Stimulated activated CD8-positive, alpha-beta memory T cell treated with anti-CD3 and anti-CD28 coated beads, Interleukin-7, amount 100 ng/mL, for 48 hours (primary cell): Measurements from ENCODE around the gene C17orf78.
"Not testable (repeated sequence)": the region's sequence is repeated elsewhere in the genome, so short reads cannot be mapped to it uniquely, and the experiment has no call there.

Experiments used
- DNase-seq, 2 donors: peaks; one replicate each; pipeline ENCODE4 v3.0.0-alpha.2; 2020; ENCODE audit warnings: low read depth in 1 of 2; ENCODE audit errors: extremely low read depth in 1 of 2

Gene C17orf78

DNA sequence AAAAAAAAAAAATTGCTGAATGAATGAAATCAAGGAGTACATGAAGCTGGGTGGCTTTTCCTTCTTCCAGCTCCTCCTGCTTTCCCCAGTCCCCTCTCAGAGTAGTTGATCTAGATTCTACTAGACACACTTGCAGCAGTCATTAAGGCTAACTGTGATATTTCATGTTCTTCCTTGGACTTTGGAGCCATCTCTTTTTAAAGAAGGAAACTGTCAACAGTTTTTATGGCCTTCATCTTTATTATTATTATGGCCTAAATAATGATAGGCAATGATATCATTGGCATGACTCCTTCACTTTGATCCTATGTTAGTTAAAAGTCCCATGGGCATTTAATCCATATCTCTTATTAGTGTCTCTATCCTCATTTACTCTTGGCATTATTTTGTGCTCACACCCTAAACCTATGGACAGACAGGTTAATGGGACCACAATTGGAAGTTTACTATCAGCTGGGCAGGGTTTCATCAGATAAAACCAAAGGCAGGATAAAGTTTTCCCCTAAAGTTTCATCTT, 9.7 kb downstream of the C17orf78 start:
- no peak for DNase-seq

DNA sequence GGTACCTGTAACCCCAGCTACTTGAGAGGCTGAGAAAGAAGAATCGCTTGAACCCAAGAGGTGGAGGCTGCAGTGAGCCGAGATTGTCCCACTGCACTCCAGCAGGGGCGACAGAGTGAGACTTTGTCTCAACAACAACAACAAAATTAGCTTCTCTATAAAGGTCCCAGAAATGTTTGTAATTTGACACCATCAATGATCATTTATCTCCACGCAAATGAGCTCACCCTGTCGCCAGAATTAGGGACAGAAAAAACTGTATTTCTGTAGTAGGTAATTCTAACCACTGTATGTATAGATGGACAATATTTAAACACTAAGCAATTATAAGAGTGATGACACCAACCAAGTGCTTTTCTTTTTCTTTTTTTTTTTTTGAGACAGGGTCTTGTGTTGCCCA, 10.7 kb downstream of the C17orf78 start:
- no peak for DNase-seq

DNA sequence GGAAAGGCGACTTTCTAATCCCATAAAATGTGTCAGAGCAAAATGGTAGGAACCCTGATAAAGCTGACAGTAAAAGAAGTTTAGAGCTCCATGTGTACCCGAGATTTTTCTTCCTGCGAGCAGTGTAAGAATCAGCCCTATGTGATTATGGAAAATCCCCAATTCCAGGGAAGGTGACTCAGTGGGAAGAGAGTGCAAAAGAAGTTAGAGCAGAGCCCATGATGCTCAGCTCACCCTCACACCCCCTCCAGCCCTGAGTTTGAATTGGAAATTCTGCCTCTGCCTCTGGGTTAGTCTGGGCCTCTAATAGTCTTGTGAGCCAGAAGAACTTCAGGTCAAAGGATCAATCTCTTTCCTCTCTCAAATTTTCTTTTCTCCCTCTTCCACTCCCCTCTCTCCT, 12.5 kb downstream of the C17orf78 start:
- no peak for DNase-seq

DNA sequence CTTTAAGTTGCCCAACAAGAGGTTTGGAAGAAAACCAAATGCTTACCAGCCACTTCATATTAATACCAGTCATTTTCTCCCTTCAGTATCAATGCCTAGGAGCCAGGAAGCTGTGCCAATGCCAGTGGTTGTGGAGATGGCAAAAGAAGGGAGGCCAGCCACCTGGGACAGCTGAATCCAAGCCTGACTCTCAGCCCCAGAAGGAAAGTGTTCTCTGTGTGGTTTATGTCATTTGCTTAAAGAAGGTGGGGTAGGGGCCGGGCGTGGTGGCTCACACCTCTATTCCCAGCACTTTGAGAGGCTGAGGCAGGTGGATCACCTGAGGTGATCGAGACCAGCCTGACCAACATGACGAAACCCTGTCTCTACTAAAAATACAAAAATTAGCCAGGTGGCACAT, 13.4 kb downstream of the C17orf78 start:
- no peak for DNase-seq

DNA sequence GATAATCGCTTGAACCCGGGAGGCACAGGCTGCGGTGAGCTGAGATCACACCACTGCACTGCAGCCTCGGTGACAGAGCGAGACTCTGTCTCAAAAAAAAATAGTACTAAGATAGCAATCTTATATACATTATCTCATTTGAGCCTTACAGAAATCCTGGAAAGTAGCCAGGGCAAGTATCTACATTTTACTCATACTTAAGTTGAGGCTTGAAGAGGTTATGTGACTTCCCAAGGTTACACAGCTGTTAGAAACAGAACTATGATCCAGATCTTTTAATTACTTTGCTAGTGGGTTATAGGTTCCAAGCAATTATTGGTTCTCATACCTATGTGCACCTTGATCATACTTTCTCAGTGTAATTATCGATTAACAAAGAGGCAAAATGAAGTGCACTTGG, 15.4 kb downstream of the C17orf78 start:
- DNase-seq: no peak

DNA sequence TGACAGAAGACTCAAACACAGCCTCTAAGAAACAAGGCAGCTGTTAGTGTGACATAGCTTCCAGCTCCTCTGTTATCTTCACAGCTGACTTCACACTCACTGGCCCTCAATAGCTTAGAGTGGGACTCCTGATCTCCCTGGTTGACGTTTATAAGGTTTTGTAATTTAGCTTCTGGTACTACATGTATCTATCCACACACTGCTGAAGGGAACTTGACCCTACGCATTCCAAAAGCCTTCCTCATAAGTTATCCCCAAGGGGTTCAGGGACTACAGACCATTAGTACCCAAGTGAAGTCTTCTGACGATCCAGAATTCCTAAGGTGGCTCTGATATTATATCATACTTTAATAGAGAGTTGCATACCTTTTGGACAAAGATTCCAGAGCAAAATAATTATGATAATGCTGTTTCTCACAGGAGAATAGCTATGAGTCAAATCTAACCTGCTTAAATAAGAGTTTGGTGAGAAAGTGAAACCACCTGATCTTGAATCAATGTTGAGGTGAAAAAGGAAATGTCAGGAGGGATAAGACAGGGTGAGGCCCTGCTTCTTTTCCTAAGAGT, 16.3 kb downstream of the C17orf78 start:
- DNase-seq: no peak

DNA sequence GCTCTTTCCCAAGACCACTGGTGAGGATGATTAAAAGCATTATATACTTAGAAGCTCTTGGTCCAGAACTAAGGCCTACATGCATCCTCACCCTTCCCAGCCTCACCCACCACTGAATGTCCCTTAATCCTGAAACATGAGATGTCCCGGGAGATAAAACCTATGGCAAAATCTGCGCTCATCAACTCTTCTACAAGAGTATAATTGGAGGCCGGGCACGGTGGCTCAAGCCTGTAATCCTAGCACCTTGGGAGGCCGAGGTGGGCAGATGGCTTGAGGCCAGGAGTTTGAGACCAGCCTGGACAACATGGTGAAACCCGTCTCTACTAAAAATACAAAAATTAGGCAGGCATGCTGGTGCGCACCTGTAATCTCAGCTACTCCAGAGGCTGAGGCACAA, 17.6 kb downstream of the C17orf78 start:
- DNase-seq: no peak

DNA sequence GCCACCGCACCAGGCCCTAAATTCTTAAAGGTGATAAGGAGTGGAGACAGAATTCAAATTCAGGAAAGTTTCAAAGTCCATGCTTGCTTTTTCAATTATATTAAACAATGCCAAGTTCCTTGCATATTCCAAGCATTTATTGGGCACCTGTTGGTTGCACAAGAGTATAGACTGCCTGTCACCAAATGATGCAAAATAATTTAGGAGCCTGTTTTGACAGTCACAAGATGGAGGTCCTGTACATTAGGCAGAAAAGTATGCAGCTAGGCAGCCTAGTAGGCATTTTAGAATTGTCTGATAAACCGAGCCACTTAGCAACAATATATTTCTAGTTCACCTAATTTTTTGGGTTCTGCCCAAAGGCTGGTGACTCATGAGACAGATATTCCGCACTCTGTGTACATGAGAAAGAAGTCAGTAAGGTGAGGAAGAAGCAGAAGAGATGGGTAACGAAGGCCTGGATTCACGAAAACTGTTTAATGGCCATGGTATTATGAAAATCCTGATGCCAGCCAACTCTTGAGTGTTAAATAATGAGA, 23.5 kb downstream of the C17orf78 start:
- no peak for DNase-seq

DNA sequence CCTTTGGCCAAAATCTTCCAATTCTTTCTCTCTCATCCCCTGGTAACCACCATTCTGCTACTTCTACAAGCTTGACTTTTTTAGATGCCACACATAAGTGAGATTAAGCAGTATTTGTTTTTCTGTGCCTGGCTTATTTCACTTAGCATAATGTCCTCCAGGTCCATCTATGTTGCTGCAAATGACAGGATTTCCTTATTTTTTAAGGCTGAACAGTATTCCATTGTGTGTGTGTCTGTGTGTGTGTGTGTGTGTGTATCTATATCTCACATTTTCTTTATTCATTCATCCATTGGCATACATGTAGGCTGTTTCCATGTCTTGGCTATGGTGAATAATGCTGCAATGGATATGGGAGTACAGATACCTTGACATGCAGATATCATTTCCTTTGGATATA, 24.7 kb downstream of the C17orf78 start:
- no peak for DNase-seq

DNA sequence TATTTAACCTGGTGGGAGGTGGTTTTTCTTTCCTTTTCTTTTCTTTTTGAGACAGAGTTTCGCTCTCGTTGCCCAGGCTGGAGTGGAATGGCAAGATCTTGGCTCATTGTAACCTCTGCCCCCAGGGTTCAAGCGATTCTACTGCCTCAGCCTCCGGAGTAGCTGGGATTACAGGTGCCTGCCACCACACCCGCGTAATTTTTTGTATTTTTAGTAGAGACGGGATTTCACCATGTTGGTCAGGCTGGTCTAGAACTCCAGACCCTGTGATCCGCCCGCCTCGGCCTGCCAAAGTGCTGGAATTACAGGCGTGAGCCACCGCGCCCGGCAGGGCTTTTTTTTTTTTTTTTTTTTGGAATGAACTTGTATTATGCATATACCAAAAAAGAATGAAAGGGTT, 29.7 kb downstream of the C17orf78 start:
- DNase-seq: not testable (repeated sequence)

DNA sequence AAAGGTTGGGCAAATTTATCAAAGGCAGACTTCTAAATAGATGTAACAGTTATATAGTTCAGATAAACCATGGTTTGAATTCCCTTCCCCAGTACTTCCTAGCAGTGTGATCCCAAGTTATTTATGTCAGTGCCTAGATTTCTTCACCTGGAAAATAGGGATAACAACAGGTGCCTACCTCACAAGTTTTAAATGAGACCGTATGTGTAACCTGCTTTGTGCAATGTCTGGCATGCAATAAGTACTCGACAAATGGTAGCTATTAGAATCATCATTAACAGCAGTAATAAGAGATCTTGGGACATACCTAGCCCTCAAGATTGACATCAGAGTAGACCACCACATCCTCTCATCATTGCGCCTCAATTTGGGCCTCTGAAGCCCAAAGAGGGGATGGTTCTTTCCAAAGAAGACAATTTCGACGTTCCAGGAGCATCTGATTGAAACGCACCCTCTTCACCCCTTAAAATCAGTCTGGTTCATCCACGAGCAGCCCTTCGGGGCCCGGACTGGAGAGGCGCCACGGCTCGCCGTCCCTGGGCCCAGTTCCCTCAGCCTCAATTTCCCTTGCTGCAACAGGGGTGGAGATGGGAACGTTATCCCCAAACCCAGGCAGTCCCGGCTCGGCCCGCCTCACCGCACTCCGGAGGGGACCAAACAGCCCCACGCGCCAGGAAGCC, 30.3 kb downstream of the C17orf78 start:
- DNase-seq: no peak

DNA sequence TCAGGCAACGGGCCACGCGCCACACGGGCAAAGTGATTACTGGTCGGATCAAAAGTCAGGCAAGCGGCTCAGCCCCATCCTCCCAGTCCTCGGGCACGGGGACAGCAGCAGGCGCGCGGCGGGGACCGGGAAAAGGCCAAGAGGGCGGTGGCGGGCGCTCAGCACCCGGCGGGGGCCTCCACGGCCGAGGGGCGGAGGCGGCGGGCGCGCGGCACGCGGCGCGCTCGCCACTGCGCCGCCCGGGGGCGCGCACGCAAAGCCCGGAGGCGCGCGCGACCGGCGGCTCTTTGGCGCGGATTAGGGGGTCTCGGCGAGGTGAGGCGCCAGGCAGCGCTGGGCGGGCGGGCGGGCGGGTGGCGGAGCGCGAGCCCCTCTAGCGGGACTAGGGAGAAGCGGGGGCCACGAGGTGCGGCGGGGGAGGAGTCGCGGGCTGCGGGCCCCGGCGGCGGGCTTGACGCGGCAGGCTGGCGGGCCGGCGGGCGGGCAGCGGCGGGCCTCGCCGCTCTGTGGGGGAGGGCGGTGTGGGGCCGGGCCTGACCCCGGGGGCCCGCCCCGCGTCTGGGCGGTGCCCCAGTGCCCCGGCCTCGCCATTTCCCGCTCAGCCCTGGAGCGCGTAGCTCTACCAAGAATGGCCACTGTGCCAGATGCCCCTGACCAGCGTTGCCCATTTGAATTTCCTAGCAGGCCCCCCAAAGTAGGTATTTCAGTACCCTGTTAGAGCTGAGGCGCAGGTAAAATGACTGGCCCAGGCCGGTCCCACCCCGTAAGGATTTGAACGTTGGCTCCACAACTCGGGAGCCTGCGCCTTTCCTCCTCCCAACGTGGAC, 31.1 kb downstream of the C17orf78 start, which contains the start of the genes ACACA and TADA2A:
ACACA (minus strand) TSS at position 202 of the 827 bp plus-strand sequence. CDS start 537 bp downstream, outside the sequence.
TADA2A (plus strand) TSS at position 252 of the 827 bp plus-strand sequence. CDS start 4,480 bp downstream, outside the sequence.
- peak; percentile 64 to 72 for DNase-seq

DNA sequence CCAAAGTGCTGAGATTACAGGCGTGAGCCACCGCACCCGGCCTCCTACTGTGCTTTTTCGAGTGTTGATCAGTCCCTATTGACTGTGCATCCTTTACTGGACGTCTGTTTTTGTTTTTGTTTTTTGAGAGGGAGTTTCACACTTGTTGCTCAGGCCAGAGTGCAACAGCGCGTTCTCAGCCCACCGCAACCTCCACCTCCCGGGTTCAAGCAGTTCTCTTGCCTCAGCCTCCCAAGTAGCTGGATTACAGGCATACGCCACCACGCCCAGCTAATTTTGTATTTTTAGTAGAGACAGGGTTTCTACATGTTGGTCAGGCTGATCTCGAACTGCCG, 32.3 kb downstream of the C17orf78 start:
- DNase-seq: not testable (repeated sequence)

DNA sequence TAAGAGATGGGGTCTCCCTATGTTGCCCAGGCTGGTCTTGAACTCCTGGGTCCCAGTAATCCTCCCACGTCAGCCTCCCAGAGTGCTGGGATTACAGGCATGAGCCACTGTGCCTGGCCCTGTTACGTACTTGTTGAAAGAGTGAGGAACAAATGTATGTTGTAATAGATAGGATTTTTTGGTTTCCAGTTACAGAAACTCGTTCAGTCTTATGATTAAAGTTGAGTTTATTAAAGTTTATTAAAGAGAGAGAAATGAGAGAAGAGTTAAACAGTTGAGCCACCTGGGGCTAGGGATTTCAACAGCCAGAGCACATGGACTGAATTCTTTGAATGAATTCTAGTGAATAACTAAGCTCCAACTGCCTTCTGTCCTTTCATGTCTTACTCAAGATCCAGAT, 34.6 kb downstream of the C17orf78 start:
- DNase-seq: no peak

DNA sequence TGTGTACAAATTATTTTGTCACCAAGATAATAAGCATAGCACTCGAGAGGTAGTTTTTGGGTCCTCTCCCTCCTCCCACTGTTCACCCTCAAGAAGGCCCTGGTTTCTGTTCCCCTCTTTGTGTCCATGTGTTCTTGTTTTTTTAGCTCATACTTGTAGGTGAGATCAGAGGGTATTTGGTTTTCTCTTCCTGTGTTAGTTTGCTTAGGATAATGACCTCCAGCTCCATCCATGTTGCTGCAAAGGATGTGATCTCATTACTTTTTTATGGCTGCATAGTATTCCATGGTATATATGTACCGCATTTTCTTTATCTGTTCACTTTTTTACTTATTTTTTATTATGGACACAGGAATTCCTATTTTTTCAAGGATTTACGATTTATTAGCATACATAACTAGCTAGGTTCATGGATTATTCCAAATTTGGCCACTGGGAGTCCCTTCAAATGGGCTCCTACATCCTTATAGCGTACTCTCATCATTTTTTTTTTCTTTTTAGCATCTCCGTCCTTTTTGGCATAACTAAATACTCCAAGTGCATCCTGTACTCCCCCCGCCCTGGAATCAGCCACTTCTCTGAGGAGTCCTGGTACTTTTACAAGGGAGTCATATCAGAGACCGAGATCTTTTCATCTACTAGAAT, 38.2 kb downstream of the C17orf78 start:
- DNase-seq: no peak

DNA sequence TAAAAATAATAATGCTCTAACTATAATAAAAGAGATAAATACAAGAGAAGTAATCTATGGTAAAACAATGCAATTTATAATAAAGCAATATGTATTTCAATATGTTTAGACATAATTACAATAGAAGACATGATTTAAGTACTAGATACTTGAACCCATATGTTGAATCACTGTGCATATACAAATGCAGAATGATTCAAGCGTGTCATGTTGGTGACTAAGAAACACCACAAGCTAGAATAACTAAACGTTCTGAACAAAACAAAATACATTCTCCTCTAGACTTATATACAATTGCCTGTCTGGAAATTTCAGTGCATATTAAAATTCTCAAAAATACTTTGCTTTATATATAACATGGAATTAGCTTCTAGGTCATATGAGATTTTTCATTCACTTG, 42.1 kb downstream of the C17orf78 start:
- no peak for DNase-seq

DNA sequence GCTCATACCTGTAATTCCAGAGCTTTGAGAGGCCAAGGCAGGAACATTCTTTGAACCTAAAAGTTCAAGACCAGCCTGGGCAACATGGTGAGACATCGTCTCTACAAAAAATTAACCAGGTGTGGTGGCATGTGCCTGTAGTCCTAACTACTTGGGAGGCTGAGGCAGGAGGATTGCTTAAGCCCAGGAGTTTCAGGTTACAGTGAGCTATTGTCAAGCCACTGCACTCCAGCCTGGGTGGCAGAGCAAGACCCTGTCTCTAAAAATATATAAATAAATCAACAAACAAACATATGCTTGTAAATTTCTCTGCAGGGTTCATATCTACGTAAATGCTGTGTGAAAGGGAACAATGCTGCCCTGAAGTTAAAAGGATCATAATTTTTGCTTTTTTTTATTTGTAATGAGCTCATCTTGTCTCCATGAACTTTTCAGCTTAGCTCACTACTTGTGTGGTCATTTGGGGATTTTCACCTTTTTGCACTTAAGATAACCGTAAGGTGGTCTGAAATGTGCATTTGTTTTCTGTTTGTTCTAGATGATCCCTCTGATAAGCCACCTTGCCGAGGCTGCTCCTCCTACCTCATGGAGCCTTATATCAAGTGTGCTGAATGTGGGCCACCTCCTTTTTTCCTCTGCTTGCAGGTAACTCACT, 47.3 kb downstream of the C17orf78 start:
- DNase-seq: no peak

DNA sequence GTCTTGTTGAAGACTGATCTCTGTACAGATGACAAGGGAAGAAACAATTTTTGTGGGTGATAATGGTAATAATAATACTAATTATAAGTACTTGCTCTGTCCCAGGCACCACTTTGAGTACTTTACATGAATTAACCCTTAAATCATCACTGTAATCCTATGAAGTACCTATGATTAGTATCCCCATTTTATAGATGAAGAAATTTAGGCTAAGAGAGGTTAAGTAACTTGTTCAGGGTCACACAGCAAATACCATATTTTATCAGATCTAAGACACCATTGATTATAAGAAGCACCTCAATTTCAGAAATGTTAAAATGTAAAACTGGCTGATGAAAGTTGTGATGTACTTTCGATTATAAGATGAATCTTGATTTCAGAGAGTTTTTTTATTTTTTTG, 49.5 kb downstream of the C17orf78 start:
- no peak for DNase-seq

DNA sequence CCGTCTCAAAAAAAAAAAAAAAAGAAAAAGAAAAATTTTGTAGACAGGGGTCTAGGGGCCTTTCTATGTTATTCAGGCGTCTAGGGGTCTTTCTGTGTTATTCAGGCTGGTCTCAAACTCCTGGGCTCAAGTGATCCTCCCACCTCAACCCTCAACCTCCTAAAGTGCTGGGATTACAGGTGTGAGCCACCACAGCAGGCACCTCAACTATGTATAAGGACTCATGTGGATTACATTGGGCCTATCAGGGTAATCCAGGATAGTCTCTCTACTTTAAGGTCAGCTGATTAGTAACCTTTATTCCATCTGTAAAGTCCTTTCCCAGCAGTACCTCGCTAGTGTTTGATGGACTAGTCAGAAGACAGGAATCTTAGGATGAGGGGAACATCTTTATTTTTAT, 53.3 kb downstream of the C17orf78 start:
- DNase-seq: no peak

DNA sequence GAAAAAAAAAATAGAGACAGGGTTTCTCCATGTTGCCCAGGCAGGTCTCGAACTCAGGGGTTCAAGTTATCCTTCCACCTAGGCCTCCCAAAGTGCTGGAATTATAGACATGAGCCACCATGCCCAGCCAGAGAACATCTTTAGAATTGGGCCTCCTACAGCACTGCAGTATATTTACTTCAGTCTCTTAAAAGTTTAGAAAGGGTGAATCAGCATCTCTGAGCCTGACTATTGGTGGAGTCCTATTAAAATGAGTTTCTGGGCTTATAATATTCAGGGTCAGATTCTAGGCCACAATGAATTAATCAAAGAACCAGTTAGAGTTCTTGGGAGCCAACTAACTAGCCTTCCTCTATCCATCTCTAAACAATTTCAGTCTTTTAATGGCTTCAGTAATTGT, 53.7 kb downstream of the C17orf78 start:
- no peak for DNase-seq
